DMS53 treated with DMSO at 0.1 percent for 48 hours (cell line): Measurements from ENCODE around the gene CMTM5.

ENCODE experiments used
- DNase-seq: peaks from one replicate; lab custom pipeline; 2025; ENCODE audit not compliant: unreplicated experiment; lab: John Stamatoyannopoulos, UW

CMTM5 gene

GRCh38 chr14:23358042-23358441 lies 18.8 kb upstream of the CMTM5 start:
- DNase-seq = no peak

GRCh38 chr14:23358553-23359166 lies 18.2 kb upstream of the CMTM5 start:
- no peak for DNase-seq

DNA sequence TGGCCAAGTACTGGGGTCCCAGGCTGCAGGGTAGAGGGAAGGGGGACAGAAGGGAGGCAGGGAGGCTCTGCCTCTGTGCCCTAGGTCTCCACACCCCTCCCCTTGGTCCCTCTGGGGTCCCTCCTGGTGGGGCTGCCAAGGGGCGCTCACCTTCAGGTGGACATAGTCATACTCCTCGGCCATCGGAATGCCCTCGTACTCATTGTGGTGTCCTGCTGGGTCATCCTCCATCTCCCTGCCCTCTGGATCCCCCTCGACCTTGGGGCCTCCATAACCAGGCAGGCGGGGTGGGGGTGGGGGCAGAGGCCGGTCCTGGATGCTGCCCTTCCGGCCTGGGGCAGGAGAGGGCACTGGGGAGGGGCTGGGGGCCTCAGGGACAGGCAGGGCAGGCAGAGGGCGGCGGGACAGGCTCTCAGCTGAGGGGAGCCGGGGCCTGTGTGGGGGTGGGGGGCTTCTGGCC lies 17.6 kb upstream of the CMTM5 start:
- DNase-seq = no peak

DNA sequence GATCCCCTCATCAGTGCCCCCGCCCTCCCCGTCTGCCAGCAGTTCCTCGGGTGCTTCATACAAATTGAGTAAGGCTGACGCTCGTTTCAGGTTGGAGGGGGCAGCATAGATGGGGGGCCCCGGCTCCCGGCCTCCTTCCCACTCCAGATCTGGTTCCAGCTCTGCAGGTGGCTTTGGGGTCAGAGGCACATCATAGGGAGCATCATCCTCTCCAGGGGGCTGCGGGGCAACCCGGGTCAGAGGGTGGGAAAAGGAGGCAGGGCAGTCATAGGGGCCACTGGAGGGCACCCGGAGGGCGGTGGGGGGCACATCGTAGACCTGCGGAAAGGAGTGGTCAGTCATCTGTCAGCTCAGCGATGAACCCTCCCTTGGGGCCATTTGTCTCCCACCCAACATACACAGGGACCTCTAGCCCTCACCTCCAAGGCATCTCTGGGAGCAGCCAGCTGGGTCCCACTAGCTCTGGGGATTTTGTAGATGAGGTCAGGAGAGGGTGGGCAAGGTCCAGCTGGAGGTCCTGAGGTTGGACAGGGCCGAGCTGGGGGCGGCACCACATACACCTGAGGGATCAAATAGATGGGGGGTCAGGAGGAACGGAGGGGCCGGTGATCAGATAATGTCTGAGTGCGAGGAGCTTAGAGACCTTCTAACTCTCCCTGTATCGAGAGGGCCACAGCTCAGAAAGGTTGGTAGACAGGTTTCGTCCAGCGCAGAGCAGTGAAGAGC lies 17.0 kb upstream of the CMTM5 start:
- DNase-seq = no peak

- no peak for DNase-seq
Measured at GRCh38 chr14:23360496-23360895, 16.4 kb upstream of the CMTM5 start.

GRCh38 chr14:23361320-23361719 lies 15.5 kb upstream of the CMTM5 start:
- DNase-seq = no peak

GRCh38 chr14:23361763-23362162 lies 15.1 kb upstream of the CMTM5 start:
- no peak for DNase-seq

GRCh38 chr14:23362200-23362599 lies 14.6 kb upstream of the CMTM5 start:
- DNase-seq = no peak

DNA sequence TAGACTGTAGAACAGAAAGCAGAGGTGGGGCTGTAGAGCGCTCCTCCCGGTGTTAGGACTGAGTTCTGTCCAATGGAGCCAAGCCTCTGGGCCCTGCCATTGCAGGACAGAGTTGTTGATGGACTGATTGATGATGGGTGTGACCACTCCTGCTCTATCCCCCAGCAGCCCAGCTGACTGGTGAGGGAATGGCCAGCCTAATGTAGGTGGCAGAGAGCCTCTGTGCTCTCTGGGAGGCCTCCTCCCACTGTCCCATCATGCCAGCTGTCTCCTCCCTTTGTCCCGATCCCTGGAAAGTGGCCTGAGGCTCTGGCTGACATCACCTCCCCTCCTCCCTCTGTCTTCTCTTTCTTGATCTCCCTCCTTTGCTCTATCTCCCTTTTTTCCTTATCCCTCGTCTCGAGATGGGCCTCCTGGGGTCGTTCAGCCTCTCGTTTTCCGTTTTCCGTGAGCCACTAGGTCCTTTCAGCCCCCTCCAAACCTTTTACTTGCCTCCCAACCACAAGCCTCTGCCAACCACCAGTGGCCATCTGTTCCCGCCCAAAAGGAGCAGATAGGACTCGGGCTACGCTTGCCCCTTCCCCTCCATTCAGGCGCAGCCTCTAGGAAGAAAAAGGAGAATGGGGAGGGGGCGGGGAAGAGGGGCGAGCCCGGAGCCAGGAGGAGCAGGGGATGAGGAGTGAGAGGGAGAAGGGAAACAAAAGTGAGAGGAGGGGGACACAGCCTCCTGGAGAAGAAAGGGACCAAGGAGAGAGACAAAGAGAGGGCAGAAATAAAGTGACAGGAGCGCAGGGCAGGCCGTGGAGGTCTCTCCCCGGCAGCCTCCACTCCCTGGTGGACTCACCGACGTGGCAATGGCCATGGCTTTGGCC lies 12.4 kb upstream of the CMTM5 start:
- DNase-seq = no peak

GRCh38 chr14:23365036-23365731 lies 11.7 kb upstream of the CMTM5 start, which contains the start of gene EFS:
EFS (minus strand) TSS chr14:23365172; CDS start chr14:23365025, 147 bp downstream.
- no peak for DNase-seq

GRCh38 chr14:23365732-23366425 lies 11.0 kb upstream of the CMTM5 start:
- DNase-seq = no peak

DNA sequence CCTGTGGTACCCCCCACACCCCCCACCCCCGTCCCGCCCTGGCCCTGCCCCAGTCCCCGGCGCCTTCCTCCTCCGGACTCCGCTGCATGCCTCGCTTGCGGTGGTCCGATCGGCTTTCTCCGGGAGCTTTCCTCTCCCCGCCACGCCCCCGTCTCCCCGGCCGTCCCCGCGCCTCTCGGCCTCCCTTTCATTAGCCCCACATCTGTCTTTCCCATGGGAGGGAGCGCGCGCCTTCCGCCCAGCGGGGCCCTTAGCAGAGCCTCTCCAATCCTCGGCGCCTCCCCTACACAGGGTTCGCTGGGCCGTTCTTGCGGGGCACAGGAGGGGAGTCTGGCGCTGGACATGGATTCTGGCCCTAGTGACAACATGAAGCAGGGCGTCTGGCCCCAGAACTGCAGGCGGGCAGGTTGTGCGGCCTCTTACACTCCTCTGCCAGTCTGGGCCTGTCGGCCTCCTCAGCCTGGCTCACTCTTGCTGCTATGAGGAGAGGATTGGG lies 10.4 kb upstream of the CMTM5 start:
- DNase-seq = no peak

- no peak for DNase-seq
Measured at GRCh38 chr14:23370221-23370620, 6.6 kb upstream of the CMTM5 start.

DNA sequence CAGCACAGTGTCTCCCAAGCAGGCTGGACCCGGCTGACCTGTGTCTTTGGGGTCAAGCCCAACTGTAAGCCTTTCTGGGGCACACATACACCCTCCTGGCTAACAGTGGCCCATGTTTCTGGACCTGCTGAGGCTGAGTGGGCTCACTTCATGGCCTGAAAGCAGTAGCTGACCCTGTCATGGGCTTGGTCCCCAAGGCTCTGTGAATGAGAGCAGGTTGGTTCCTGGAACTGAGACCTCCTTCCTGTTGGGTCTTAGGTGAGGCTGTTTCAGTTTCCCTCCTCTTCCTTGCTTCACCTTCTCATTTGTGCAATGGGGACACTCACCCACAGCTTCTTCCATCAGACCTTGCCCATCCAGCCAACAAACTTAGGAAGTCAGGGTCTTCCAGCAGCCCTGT lies 5.0 kb upstream of the CMTM5 start:
- DNase-seq = no peak

DNA sequence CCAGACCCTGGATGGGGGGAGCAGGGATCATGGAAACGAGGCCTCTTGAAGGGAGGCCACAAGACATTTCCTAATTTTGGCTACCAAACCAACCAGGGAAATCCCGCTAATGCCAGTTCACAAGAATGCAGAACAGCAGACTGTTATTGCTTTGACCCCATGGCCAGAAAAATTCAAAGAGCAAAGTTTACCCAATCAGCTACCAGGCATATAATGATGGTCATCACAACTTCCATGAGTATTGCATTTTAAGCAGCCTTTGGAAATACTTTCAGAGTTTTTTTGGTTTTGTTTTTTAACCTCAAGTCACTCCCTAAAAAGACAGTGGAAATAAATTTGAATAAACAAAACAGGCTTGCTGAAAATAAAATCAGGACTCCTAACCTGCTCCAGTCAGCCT lies 4.3 kb upstream of the CMTM5 start, which contains the start of gene IL25:
TSS of gene IL25 (plus strand) at position 301 of the 400 bp plus-strand sequence.
- no peak for DNase-seq

DNA sequence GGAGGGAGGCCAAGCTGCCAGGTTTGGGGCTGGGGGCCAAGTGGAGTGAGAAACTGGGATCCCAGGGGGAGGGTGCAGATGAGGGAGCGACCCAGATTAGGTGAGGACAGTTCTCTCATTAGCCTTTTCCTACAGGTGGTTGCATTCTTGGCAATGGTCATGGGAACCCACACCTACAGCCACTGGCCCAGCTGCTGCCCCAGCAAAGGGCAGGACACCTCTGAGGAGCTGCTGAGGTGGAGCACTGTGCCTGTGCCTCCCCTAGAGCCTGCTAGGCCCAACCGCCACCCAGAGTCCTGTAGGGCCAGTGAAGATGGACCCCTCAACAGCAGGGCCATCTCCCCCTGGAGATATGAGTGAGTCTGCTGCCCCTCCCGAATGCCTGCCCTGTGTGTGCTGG lies 3.8 kb upstream of the CMTM5 start:
- DNase-seq = no peak

DNA sequence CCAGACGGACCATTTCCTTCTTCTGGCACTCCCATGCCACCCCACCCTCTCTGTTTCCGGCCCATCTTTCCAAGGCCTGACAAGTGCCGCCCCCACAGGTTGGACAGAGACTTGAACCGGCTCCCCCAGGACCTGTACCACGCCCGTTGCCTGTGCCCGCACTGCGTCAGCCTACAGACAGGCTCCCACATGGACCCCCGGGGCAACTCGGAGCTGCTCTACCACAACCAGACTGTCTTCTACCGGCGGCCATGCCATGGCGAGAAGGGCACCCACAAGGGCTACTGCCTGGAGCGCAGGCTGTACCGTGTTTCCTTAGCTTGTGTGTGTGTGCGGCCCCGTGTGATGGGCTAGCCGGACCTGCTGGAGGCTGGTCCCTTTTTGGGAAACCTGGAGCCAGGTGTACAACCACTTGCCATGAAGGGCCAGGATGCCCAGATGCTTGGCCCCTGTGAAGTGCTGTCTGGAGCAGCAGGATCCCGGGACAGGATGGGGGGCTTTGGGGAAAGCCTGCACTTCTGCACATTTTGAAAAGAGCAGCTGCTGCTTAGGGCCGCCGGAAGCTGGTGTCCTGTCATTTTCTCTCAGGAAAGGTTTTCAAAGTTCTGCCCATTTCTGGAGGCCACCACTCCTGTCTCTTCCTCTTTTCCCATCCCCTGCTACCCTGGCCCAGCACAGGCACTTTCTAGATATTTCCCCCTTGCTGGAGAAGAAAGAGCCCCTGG lies 1.2 kb upstream of the CMTM5 start:
- DNase-seq = no peak

DNA sequence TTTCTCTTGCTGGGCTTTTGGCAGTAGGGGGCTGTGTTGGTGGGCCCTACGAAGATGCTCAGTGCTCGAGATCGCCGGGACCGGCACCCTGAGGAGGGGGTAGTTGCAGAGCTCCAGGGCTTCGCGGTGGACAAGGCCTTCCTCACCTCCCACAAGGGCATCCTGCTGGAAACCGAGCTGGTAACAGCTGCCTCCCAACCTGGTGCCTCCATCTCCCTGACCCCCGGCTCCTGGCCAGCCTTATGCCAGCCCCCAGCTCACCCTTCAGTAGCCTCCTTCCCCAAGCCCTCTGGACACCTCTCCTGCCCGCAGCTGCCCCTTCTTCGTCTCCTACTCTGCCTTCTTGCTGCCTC lies 328 bp downstream of the CMTM5 start:
- no peak for DNase-seq
